HEK293 (cell line): ENCODE measurements around the gene ENDOD1.

Source experiments
- CTCF ChIA-PET: fragments of 350-600 bp; formaldehyde crosslinking; extraction: SDS; loops from one replicate; lab custom pipeline; 2021; ENCODE audit warnings: antibody characterized with exemption; lab: Yijun Ruan, JAX
- POLR2A ChIA-PET: fragments of 300-600 bp; formaldehyde crosslinking; extraction: SDS; loops from one replicate; lab custom pipeline; 2020; ENCODE audit warnings: antibody characterized with exemption, inconsistent platforms; lab: Yijun Ruan, JAX
- H3K27ac ChIP-seq: fragments of 200-500 bp; sonication (Bioruptor generic); 2 replicates; pipeline ENCODE4 v1.5.1; 2014; ENCODE audit warnings: low read depth, low read length, control low read depth, inconsistent platforms; ENCODE audit errors: extremely low read depth
- H3K36me3 ChIP-seq, 2 experiments: fragments of 200-500 bp in 1 of 2; sonication (Bioruptor generic) in 1 of 2; 1 replicate in 1 of 2; 2 replicates in 1 of 2; pipeline ENCODE4 v1.5.1; 2014 to 2017; ENCODE audit warnings: inconsistent platforms in 2 of 2, low read length in 2 of 2; ENCODE audit not compliant: control insufficient read depth in 2 of 2, insufficient read depth in 1 of 2
- H3K4me1 ChIP-seq: fragments of 200-500 bp; sonication (Bioruptor generic); 2 replicates; pipeline ENCODE4 v1.5.1; 2014; ENCODE audit warnings: mild to moderate bottlenecking, low read length, inconsistent platforms; ENCODE audit not compliant: control insufficient read depth, insufficient read depth
- H3K4me3 ChIP-seq: 2 replicates; pipeline ENCODE4 v1.5.1; 2011; ENCODE audit warnings: low read depth, mild to moderate bottlenecking, control low read depth, low read length, moderate library complexity
- H3K9me3 ChIP-seq: fragments of 200-500 bp; sonication (Bioruptor generic); 2 replicates; pipeline ENCODE4 v1.5.1; 2014; ENCODE audit warnings: low read depth, low read length, inconsistent platforms; ENCODE audit not compliant: control insufficient read depth, insufficient read depth
- BCL6B ChIP-seq: fragments of 450-650 bp; formaldehyde crosslinking; IDR thresholded peaks from 2 replicates; pipeline ENCODE4 v1.5.1; 2017; ENCODE audit warnings: missing biosample characterization, missing genetic modification characterization
- GLI2 ChIP-seq: fragments of 450-650 bp; formaldehyde crosslinking; IDR thresholded peaks from 2 replicates; pipeline ENCODE4; 2017; ENCODE audit warnings: missing biosample characterization, missing genetic modification characterization, low read depth, borderline replicate concordance
- HOXA7 ChIP-seq: sonication (generic); formaldehyde crosslinking; IDR thresholded peaks from 2 replicates; pipeline ENCODE4 v1.8.1; 2022; ENCODE audit warnings: missing genetic modification reagents, borderline replicate concordance
- HOXC10 ChIP-seq: sonication (generic); formaldehyde crosslinking; IDR thresholded peaks from 2 replicates; pipeline ENCODE4 v1.8.1; 2023; ENCODE audit warnings: mild to moderate bottlenecking, missing genetic modification reagents
- PRDM1 ChIP-seq: fragments of 450-650 bp; formaldehyde crosslinking; IDR thresholded peaks from 2 replicates; pipeline ENCODE4; 2016; ENCODE audit warnings: missing biosample characterization, missing genetic modification characterization
- ZBTB10 ChIP-seq: fragments of 450-650 bp; formaldehyde crosslinking; IDR thresholded peaks from 2 replicates; pipeline ENCODE4 v1.5.1; 2016; ENCODE audit warnings: missing biosample characterization, missing genetic modification characterization
- ZBTB20 ChIP-seq: fragments of 450-650 bp; formaldehyde crosslinking; IDR thresholded peaks from 2 replicates; pipeline ENCODE4 v1.5.1; 2016; ENCODE audit warnings: missing biosample characterization, missing genetic modification characterization
- ZBTB44 ChIP-seq: fragments of 450-650 bp; IDR thresholded peaks from 2 replicates; pipeline ENCODE4 v1.5.1; 2018; ENCODE audit warnings: missing biosample characterization, mild to moderate bottlenecking, missing genetic modification characterization
- ZFP37 ChIP-seq: fragments of 450-650 bp; formaldehyde crosslinking; IDR thresholded peaks from 2 replicates; pipeline ENCODE4 v1.5.1; 2016; ENCODE audit warnings: missing biosample characterization, missing genetic modification characterization
- ZNF10 ChIP-seq: fragments of 450-650 bp; formaldehyde crosslinking; IDR thresholded peaks from 2 replicates; pipeline ENCODE4 v1.5.1; 2017; ENCODE audit warnings: missing biosample characterization, missing genetic modification characterization
- ZNF138 ChIP-seq: fragments of 450-650 bp; formaldehyde crosslinking; IDR thresholded peaks from 2 replicates; pipeline ENCODE4 v1.5.1; 2016; ENCODE audit warnings: missing biosample characterization, missing genetic modification characterization, borderline replicate concordance
- ZNF157 ChIP-seq: fragments of 450-650 bp; formaldehyde crosslinking; IDR thresholded peaks from 2 replicates; pipeline ENCODE4 v1.5.1; 2016; ENCODE audit warnings: missing biosample characterization, missing genetic modification characterization
- ZNF335 ChIP-seq: fragments of 450-650 bp; formaldehyde crosslinking; conservative IDR thresholded peaks from 2 replicates; pipeline ENCODE4 v1.5.1; 2016; ENCODE audit warnings: missing biosample characterization, missing genetic modification characterization
- ZNF366 ChIP-seq: fragments of 450-650 bp; formaldehyde crosslinking; conservative IDR thresholded peaks from 2 replicates; pipeline ENCODE4 v1.5.1; 2016; ENCODE audit warnings: missing biosample characterization, missing genetic modification characterization
- ZNF423 ChIP-seq: fragments of 450-650 bp; formaldehyde crosslinking; IDR thresholded peaks from 2 replicates; pipeline ENCODE4 v1.5.1; 2016; ENCODE audit warnings: missing biosample characterization, missing genetic modification characterization
- ZNF558 ChIP-seq: fragments of 450-650 bp; formaldehyde crosslinking; IDR thresholded peaks from 2 replicates; pipeline ENCODE4 v1.5.1; 2016; ENCODE audit warnings: missing biosample characterization, missing genetic modification characterization
- ZNF580 ChIP-seq: fragments of 450-650 bp; formaldehyde crosslinking; IDR thresholded peaks from 2 replicates; pipeline ENCODE4 v1.5.1; 2016; ENCODE audit warnings: missing biosample characterization, missing genetic modification characterization
- ZNF596 ChIP-seq: fragments of 450-650 bp; IDR thresholded peaks from 2 replicates; pipeline ENCODE4 v1.5.0; 2018; ENCODE audit warnings: missing biosample characterization, mild to moderate bottlenecking, missing genetic modification characterization, moderate library complexity
- ZNF704 ChIP-seq: fragments of 450-650 bp; formaldehyde crosslinking; IDR thresholded peaks from 2 replicates; pipeline ENCODE4 v1.5.1; 2016; ENCODE audit warnings: missing biosample characterization, missing genetic modification characterization
- ZNF792 ChIP-seq: fragments of 450-650 bp; formaldehyde crosslinking; IDR thresholded peaks from 2 replicates; pipeline ENCODE4 v1.5.1; 2016; ENCODE audit warnings: missing biosample characterization, missing genetic modification characterization
- ZNF843 ChIP-seq: fragments of 450-650 bp; formaldehyde crosslinking; IDR thresholded peaks from 2 replicates; pipeline ENCODE4 v1.5.1; 2016; ENCODE audit warnings: missing biosample characterization, missing genetic modification characterization
- ZXDB ChIP-seq: fragments of 450-650 bp; formaldehyde crosslinking; IDR thresholded peaks from 2 replicates; pipeline ENCODE4 v1.5.1; 2016; ENCODE audit warnings: missing biosample characterization, missing genetic modification characterization

ENDOD1 gene

GRCh38 chr11:95144313-95145235, 54.9 kb downstream of the ENDOD1 start:
- TF ChIP-seq ZNF792 (tag by site-specific recombination) (no peak), HOXC10 (CRISPR knock-in tag) (no peak), HOXA7 (CRISPR knock-in tag) (no peak)
- Histone ChIP-seq H3K36me3 (no peaks in the 10 kb centered on the region), H3K9me3 (no peaks in the 10 kb centered on the region), H3K4me1 (no peaks in the 10 kb centered on the region; the same call in 1 of the 2 replicates), H3K27ac (no peak overlapping the region), H3K4me3 (no peak overlapping the region)
- ChIA-PET POLR2A (no interaction called here), CTCF (no interaction called here)

GRCh38 chr11:95145430-95146060, 55.9 kb downstream of the ENDOD1 start:
- Histone ChIP-seq H3K27ac (no peak overlapping the region), H3K36me3 (no peaks in the 10 kb centered on the region), H3K4me1 (no peaks in the 10 kb centered on the region; the same call in 1 of the 2 replicates), H3K9me3 (no peaks in the 10 kb centered on the region), H3K4me3 (no peak overlapping the region)
- ChIA-PET POLR2A (no interaction called here), CTCF (interaction anchor here (1.1 kb wide), 1 partner anchor 55 kb away, joined by 3 read pairs; no protein-coding TSS in a partner anchor)
- TF ChIP-seq ZNF157 (tag by site-specific recombination) (no peak), ZBTB10 (no peak), ZNF704 (tag by site-specific recombination) (no peak), ZXDB (tag by site-specific recombination) (no peak), ZNF596 (no peak), ZNF335 (tag by site-specific recombination) (no peak), GLI2 (tag by site-specific recombination) (no peak), ZNF843 (no peak)

- ChIA-PET POLR2A (interaction anchor here (1.3 to 2.3 kb wide), 2 partner anchors 80 to 642 kb away, joined by 5 to 8 read pairs; partner anchors contain the start of genes FAM76B and SRSF8), CTCF (interaction anchor here (0.6 to 3.3 kb wide), 8 partner anchors 39 to 617 kb away, joined by 3 to 36 read pairs (median 4); partner anchors contain the start of gene SRSF8)
- Histone ChIP-seq H3K4me1 (no peaks in the 10 kb centered on the region; the same call in none of the 2 replicates), H3K9me3 (no peaks in the 10 kb centered on the region), H3K27ac (no peak overlapping the region), H3K36me3 (no peaks in the 10 kb centered on the region), H3K4me3 (no peak overlapping the region)
- TF ChIP-seq ZFP37: no peak
- 0 out of 2 replicates have a peak, but pooled peaks have one; percentile 26 for TF ChIP-seq PRDM1 (tag by site-specific recombination)
- TF ChIP-seq ZNF558 (tag by site-specific recombination): no peak
- 0 out of 2 replicates have a peak, but pooled peaks have one; percentile 8 for TF ChIP-seq ZNF335 (tag by site-specific recombination)
- TF ChIP-seq ZBTB20 (tag by site-specific recombination): peak; percentile 82
- no peak for TF ChIP-seq ZNF580 (tag by site-specific recombination)
- no peak for TF ChIP-seq ZNF10 (tag by site-specific recombination)
- TF ChIP-seq ZNF138 (tag by site-specific recombination): no peak
- no peak for TF ChIP-seq BCL6B (tag by site-specific recombination)
- TF ChIP-seq ZBTB44 (tag by site-specific recombination): peak; percentile 75; the same call in 1 of the 2 replicates
- no peak for TF ChIP-seq ZNF423 (tag by site-specific recombination)
- no peak; the same call in 1 of the 2 replicates for TF ChIP-seq ZNF366 (tag by site-specific recombination)
Measured at GRCh38 chr11:95147364-95147905, 57.8 kb downstream of the ENDOD1 start.
